NCI-H748 (cell line): ENCODE measurements around the gene ACSM5.
A peak's percentile ranks its signal among the peaks of the same experiment; 100 is the strongest.

ENCODE experiments used
- DNase-seq: peaks from one replicate; lab custom pipeline; 2025; ENCODE audit not compliant: unreplicated experiment; lab: John Stamatoyannopoulos, UW

The ACSM5 gene, protein sequence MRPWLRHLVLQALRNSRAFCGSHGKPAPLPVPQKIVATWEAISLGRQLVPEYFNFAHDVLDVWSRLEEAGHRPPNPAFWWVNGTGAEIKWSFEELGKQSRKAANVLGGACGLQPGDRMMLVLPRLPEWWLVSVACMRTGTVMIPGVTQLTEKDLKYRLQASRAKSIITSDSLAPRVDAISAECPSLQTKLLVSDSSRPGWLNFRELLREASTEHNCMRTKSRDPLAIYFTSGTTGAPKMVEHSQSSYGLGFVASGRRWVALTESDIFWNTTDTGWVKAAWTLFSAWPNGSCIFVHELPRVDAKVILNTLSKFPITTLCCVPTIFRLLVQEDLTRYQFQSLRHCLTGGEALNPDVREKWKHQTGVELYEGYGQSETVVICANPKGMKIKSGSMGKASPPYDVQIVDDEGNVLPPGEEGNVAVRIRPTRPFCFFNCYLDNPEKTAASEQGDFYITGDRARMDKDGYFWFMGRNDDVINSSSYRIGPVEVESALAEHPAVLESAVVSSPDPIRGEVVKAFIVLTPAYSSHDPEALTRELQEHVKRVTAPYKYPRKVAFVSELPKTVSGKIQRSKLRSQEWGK

DNA sequence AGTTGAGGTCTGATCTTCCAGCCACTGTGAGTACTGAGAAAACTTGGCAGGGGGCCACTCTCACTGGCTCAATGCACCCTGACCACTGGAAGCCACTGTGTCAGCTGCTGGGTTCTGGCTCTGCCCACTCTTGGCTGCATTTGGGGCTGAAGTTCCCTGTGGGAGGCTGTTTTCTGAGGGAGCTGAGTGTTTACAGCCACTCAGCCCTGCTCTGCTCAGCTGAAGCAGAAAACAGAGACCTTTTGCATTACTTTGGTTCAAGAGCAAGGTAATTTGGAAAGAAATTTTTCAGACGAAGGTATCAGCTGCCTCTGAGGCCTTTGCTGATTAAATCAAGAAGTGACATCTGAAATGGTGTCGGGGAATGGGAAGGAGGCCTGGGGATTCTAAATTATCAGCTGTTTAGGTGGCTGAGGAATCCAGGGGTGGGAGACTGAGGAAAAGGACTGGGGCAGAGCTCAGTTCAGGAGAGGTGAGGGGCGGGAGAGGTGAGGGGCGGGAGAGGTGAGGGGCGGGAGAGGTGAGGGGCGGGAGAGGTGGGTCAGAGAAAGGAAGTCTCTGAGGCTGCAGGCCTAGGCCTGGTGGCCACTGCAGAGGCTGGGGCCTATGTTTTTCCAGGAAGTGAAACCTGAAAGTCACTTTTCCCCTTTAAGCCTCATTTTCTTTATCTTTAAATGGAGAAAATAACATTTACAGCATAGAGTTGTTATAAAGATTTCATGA is at the start of gene ACSM5:
TSS of gene ACSM5 (plus strand) at position 137 of the 723 bp plus-strand sequence. CDS start 1,951 bp downstream, outside the sequence.
- DNase-seq: no peak

DNA sequence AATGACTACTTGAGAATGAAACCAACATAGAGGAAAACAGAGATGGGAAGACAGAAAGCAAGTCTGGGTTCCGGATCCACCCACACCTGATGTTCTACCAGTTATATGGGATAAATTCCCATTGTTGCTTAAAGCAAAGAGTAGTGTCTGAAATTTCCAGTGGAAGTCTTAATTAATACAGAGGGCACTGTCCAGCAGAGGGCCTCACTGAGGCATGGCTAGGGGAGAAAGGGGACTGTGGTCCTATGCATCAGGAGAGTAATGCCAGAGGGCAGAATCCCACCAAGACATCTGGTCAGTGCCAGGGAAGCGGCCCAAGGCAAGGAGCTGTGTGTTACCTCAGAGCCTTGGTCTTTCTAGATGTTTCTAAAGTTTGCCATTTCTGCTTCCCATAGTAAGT is 49.3 kb upstream of the ACSM5 start:
- DNase-seq: peak; percentile 24

DNA sequence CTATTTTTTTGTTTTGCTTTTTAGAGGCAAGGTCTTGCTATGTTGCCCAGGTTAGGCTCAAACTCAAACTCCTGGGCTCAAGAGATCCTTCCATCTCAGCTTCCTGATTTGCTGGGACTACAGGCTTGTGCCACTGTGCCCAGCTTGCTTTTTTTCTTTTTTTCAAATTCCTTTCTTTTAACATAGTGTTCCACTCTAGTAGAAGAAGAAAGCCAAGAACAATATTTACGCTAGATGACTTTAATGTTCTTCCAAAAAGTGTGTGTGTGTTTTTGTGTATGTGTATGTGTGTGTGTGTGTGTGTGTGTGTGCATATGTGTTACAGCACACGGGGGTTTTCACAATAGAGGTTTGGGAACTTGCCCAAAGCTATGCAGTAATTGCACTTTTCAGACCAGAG is 46.1 kb upstream of the ACSM5 start:
- no peak for DNase-seq

DNA sequence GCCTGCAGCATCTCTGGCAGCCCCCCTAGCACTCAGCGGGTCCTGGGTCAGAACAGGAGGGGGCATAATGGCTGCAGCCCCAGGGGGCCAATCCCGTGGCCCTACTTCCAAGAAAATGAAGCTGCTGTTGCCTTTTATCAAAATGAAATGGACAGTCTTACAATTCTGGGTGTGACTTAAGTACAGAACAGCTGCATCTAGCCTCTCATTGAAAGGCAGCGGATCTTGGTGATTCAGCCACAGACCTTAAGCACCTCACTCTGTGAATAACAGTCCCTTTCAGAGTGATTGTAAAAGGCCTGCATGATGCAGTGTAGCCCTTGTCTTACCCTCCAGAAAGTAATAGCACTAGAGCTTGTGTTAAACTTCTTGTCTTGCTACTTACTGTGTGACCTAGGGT is 45.3 kb upstream of the ACSM5 start:
- no peak for DNase-seq

- no peak for DNase-seq
Observed at GRCh38 chr16:20369452-20370054, 39.8 kb upstream of the ACSM5 start.

- no peak for DNase-seq
Observed at GRCh38 chr16:20372701-20373100, 36.6 kb upstream of the ACSM5 start.

DNA sequence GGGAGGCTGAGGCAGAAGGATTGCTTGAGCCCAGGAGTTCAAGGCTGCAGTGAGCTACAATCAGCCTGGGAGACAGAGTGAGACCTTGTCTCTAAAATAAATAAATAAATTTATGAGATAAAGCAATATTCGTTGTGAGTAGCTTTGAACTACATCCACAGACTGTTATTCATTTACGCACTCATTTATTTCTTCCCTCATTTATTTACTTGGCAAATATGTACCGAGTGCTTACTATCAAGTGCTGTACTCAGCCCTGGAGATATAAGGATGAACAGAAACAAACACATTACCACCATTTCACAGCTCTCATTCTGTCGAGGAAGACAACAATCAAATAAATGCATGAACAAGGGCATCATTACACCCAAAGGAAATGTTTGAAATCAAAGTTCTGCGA is 32.2 kb upstream of the ACSM5 start:
- DNase-seq: peak; percentile 5

GRCh38 chr16:20380782-20381181 is 28.6 kb upstream of the ACSM5 start:
- DNase-seq: peak; percentile 20

DNA sequence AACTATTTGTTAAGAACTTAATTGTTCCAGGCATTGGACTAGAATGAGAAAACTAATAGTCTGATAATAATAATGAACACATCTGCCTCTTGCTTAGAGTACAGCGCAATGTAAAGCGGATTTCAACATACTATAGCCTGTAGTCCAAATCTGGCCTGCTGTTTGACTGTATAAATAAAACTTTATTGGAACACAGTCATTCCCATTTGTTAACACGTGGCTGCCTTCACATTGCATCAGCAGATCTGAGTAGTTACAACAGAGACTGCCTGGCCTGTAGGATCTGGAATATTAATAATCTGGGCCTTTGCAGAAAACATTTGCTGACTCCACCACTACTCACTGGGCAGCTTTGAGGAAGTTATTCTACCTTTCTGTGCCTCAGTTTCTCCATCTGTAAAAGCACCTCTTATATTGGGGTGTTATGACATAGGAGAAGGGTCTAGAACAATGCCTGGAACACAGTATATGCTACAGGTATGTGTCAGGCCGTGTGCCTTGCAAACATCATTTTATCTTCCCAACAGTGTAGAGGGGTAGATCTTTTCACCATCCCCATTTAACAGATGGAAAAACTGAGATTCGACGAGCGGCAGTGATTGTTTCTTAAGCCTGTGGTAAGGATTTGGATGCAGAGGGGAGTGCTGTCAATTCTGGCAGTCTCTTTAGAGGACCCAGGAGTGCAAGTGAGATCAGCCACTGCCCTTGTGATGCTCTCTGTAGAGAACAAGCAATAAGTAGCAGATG is 27.0 kb upstream of the ACSM5 start:
- no peak for DNase-seq

GRCh38 chr16:20383106-20384029 is 26.0 kb upstream of the ACSM5 start:
- peak; percentile 78 for DNase-seq

GRCh38 chr16:20385844-20386832 is 23.2 kb upstream of the ACSM5 start:
- DNase-seq: peak; percentile 55

DNA sequence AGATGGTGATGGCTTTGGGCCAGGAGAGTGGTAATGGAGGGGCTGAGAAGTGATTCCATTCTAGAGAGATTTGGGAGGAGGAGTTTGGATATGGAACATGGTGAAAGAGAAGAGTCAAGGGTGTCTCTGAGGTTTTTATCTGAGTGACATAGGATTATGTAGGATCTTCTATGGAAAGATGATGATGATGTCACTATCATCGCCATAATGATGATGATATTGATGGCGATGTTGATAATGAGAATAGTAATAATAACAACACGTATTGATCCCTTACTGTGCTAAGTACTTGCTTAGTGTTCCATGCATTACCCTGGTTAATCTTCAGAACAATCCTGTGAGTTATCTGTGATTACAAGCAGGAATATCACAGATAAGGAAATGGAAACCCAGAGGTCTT is 21.4 kb upstream of the ACSM5 start:
- no peak for DNase-seq

DNA sequence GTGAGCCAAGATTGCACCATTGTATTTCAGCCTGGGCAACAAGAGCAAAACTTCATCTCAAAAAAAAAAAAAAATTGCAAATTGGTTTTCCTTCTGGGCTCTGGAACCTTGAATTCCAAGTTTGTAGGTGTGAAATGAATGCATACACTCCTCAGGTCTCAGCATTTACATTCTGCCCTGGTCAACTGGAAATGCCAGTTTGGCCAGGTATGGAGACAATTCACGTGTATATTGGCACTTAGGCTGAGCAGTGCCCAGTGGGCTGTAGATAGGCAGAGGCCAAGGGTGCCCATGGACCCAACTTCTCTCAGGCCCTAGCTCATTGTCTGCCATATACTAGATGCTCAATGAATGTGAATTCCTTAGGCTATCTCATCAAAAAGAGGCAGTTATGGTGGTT is 20.5 kb upstream of the ACSM5 start:
- DNase-seq: no peak

GRCh38 chr16:20391045-20391444 is 18.3 kb upstream of the ACSM5 start:
- no peak for DNase-seq

DNA sequence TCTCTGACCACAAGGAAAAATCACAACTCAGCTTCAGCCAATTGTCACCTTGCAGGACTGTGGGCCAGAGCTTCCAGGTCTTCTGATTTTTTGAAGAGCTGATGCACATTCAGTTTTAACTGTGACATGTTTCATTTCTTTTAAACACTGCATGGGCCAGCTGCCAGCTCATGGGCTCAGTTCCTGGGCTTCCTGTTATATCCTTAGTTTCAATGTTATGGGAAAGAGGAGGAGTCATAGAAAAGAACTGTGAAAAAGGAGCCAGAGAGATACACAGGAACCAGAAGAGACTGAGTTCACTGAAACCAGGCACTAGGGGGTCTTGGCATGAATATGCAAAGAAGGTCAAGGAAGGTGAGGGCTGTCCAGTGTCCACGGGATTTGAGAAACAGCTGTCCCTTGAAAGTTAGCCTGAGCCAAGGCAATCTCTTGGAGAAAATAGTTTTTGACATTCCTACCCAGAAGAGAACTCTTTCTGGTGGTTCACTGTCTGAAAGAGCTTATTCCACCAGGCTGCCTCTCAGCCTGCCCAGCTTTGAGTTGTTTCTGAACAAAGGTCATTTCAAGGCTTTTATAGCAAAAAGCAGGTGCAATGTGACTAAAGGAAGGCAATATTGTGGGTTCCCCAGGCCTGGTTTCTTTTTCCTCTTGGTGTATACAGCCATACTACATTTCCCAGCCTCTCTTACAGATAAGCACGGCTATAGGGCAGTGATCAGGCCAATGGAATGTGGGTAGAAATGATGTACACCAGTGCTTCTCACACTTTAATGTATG is 15.3 kb upstream of the ACSM5 start:
- DNase-seq: no peak

DNA sequence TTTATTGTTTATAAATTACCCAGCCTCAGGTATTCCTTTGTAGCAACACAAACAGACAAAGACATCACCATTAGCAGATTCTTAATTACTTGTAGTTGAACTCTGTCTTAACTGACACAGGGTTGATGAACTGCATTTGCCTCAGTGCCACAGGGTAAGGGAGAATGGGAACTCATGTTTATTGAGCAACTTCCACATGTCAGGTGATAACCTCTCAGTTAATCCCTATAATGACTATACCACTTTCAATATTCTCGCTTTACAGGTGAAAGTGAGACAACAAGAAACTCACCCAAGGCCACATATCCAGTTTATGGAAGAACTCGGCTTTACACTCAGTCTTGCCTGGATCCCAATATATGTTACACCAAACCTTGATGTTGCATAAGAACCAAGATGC is 13.4 kb upstream of the ACSM5 start:
- no peak for DNase-seq

DNA sequence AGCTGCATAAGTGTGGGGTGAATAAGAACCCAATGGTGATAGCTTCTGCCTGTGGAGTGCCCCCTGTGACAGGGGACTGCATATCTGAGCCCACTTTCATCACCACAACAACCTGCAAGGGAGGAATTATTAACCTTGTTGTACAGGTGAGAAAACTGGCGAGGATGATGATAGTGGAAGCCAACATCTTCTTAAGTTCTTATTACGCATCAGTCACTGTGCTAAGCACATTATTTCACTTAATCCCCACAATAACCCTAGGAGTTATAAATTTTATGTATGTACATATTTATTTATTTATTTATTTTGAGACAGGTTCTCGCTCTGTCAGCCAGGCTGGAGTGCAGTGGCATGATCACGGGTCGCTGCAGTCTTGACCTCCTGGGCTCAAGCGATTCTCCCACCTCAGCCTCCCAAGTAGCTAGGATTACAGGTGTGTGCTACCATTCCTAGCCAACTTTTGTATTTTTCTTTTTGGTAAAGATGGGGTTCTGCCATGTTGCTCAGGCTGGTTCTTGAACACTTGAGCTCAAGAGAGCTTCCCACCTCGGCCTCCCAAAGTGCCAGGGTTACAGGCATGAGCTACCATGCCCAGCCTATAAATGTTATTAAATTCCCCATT is 12.4 kb upstream of the ACSM5 start:
- no peak for DNase-seq
